Measurements from ENCODE around the gene ETHE1.
"Not testable (repeated sequence)": the region's sequence is repeated elsewhere in the genome, so short reads cannot be mapped to it uniquely, and the experiment has no call there.

ETHE1 gene

DNA sequence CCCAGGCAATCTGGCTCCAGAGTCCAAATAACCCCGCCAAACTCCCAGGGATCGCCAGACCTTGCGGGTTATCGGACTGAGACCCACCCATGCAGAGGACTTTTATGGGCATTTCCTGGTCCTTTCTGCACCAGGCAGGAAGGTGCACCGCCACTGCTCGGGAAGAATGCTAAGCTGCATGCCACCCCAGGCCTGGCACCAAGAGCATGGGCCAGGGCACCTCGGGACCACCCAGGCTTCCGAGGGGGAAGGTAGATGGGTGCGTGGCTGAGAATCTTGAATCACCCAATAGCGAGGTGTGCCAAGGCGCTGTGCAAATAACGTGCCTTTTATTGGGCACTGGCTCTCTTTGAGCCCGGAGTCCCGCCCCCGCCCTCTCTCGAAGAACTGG, 5.6 kb upstream of the ETHE1 start:
- in situ Hi-C loops (cut with HindIII; ENCODE audit: low pct_ligation_motif_present, low sequenced_read_pairs) = no loop called here
- no peak overlapping the region for H3K27ac ChIP-seq

DNA sequence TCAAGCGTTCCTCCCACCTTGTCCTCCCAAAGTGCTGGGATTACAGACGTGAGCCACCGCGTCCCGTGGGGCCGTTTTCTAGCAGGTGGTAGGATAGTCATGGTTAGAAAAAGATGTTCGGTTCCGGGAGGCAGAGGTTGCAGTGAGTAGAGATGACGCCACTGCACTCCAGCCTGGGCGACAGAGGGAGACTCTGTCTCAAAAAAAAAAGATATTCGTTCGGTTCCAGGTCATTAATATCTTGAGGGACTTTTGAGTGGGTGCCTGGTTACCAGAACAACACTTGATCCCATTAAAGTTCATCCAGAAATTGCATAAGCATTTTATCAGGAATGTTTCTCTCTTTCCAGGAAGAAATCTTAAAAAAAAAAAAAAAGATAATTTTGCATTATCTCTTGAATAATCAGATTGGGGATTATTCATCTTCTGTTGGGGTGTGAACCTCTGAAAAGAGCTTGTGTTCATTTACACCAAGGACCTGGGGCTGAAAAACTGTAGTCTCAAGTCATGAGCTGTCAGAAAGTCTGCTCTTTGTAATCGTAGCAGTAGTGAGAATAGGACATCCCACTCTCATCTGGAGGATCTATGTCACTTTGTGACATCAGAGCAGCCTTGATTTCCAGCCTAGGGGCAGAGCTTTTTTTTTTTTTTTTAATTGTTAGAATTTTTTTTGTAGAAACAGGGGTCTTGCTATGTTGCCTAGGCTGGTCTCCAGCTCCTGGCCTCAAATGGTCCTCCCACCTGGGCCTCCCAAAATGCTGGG, 1.0 kb upstream of the ETHE1 start:
- no peak overlapping the region for H3K27ac ChIP-seq
- no peak overlapping the region for H3K4me3 ChIP-seq (ENCODE audit: low read depth, low read length)
- TF ChIP-seq, protein P1, sequence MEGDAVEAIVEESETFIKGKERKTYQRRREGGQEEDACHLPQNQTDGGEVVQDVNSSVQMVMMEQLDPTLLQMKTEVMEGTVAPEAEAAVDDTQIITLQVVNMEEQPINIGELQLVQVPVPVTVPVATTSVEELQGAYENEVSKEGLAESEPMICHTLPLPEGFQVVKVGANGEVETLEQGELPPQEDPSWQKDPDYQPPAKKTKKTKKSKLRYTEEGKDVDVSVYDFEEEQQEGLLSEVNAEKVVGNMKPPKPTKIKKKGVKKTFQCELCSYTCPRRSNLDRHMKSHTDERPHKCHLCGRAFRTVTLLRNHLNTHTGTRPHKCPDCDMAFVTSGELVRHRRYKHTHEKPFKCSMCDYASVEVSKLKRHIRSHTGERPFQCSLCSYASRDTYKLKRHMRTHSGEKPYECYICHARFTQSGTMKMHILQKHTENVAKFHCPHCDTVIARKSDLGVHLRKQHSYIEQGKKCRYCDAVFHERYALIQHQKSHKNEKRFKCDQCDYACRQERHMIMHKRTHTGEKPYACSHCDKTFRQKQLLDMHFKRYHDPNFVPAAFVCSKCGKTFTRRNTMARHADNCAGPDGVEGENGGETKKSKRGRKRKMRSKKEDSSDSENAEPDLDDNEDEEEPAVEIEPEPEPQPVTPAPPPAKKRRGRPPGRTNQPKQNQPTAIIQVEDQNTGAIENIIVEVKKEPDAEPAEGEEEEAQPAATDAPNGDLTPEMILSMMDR (IDR thresholded peaks at IDR 0.05; ENCODE audit: low read depth, low read length, missing control alignments) = no peak
- DNase-seq = no peak
- H3K36me3 ChIP-seq (replicated peaks) = no peaks in the 10 kb centered on the region
- in situ Hi-C loops (cut with HindIII; ENCODE audit: low pct_ligation_motif_present, low sequenced_read_pairs) = no loop called here
- no peaks in the 10 kb centered on the region for H3K27me3 ChIP-seq (replicated peaks)

More for the DNA sequence above, 5.6 kb upstream of the ETHE1 start:
- no peaks in the 10 kb centered on the region for H3K36me3 ChIP-seq (replicated peaks)
- DNase-seq = no peak
- H3K4me3 ChIP-seq (ENCODE audit: low read depth, low read length) = peak overlapping the region; percentile 61
- TF ChIP-seq, protein P1 (IDR thresholded peaks at IDR 0.05; ENCODE audit: low read depth, low read length, missing control alignments) = no peak
- H3K27me3 ChIP-seq (replicated peaks) = no peaks in the 10 kb centered on the region

DNA sequence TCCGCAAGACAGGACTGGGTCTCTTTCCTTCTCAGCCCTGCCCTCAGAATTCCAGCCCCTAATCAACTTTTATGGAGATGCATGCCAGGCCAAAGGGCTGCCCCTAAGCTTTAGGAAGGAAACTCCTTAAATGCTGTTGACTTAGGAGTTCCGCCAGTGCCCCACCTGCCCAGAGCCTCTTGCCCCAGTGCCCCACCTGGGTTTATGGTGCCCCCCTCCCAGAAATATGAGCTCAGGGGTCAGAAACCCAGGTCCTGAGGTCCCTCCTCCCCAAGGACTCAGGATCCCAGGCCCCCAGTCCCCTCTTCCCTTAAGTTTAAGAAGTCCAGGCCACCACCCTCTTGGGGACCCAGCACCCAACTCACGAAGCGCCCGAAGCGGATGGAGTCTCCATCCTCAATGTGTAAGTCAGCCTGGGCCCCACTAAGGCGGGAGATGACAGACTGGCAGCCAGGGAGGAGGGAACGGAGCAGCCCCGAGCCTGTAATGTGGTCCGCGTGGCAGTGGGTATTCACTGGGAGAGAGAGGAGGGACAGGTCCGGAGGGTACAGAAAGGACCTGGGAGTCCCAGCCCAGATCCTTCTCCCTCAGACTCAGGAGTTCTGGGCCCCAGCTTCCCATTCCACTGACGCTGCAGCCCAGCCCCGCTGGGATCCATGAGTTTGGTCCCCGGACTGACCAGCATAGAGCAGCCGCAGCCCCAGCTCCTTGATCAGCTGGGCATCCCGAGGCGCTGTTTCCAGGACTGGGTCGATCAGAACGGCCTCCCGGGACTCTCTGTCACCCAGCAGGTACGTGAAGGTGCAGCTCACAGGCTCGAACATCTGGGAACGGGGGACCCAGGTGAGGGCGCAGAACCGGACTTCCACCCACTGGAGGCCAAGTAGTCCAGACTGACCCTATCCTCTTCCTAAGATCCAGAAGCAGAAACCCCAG, 897 bp downstream of the ETHE1 start:
- no peak for DNase-seq
- TF ChIP-seq, protein P1 (IDR thresholded peaks at IDR 0.05; ENCODE audit: low read depth, low read length, missing control alignments) = no peak
- Histone ChIP-seq H3K27me3 (replicated peaks) (no peaks in the 10 kb centered on the region), H3K4me3 (ENCODE audit: low read depth, low read length) (peak overlapping the region; percentile 82), H3K36me3 (replicated peaks) (no peaks in the 10 kb centered on the region), H3K27ac (no peak overlapping the region)
- in situ Hi-C loops (cut with HindIII; ENCODE audit: low pct_ligation_motif_present, low sequenced_read_pairs) = no loop called here

DNA sequence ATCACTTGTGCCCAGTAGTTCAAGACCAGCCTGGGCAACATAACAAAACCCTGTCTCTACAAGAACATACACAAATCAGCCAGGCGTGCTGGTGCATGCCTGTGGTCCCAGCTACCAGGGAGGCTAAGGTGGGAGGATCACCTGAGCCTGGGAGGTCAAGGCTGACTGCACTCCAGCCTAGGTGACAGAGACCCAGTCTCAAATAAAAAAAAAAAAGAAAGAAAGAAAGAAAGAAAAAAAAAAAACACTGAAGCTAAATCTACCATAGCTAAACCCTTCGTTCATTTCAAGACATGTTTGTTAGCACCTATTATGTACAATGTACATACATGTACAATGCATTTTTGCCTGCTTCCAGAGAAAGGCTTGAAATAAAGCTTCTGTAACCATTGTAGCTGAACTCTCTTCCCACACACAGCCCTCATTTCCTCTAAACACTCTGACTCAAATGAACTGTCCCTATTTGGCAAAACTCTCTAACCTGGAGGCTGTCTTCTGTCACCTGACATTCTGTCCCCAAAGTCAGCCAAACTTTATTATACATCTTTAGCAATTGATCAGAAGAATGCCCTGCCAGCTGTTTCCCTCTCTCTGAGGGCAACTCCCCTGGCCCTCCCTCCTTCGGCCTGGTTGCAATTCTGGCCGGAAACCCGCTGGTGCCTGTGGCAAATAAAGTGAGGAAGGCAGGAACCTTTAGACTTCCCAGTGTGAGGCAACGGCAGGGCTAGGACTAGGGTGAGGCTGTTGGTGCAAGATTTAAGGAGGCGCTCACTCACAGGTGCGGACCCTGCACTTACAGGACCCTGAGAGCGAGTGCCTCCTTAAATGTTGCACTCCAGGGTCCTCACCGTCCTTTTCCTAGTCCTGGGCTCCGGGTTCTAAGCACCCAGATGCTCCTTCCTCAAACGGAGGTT, 1.8 kb downstream of the ETHE1 start:
- DNase-seq = no peak
- peak overlapping the region; percentile 82 for H3K4me3 ChIP-seq (ENCODE audit: low read depth, low read length)
- no peaks in the 10 kb centered on the region for H3K27me3 ChIP-seq (replicated peaks)
- H3K36me3 ChIP-seq (replicated peaks) = no peaks in the 10 kb centered on the region
- in situ Hi-C loops (cut with HindIII; ENCODE audit: low pct_ligation_motif_present, low sequenced_read_pairs) = no loop called here
- no peak overlapping the region for H3K27ac ChIP-seq
- TF ChIP-seq, protein P1 (IDR thresholded peaks at IDR 0.05; ENCODE audit: low read depth, low read length, missing control alignments) = no peak

DNA sequence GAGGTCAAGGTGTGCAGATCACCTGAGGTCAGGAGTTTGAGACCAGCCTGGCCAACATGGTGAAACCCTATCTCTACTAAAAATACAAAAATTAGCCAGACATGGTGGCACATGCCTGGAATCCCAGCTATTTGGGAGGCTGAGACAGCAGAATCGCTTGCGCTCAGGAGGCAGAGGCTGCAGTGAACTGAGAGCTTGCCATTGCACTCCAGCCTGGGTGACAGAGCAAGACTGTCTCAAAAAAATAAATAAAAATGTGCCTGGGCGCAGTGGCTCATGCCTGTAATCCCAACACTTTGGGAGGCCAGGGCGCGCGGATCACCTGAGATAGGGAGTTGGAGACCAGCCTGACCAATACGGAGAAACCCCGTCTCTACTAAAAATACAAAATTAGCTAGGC, 3.3 kb downstream of the ETHE1 start:
- DNase-seq; H3K4me3 ChIP-seq (ENCODE audit: low read depth, low read length); in situ Hi-C loops (cut with HindIII; ENCODE audit: low pct_ligation_motif_present, low sequenced_read_pairs); H3K27ac ChIP-seq; H3K36me3 ChIP-seq (replicated peaks); H3K27me3 ChIP-seq (replicated peaks): not testable (repeated sequence)
